Measurements from ENCODE around the gene SH3TC1.

Gene SH3TC1

DNA sequence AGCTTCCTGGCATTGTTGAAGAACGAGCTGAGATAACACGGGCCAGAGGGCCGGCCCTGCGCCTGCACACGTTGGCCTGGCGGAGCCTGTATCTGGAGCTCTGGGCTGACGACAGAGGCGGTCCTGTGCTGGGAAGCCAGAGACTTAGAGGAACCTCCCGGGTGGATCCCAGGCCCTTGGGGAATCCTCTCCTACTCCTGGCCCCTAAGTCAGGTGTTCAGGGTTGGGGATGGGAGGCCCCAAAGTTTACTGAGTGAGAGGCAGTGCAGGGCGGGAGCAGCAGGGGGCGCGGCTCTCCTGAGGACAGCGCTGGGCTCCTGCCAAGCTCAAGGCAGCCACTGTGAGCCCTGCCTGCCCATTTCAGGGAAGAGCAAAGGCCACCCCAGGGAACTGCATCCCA, 68.0 kb downstream of the SH3TC1 start:
- no peak for DNase-seq

GRCh38 chr4:8268211-8268610, 69.1 kb downstream of the SH3TC1 start:
- no peak for DNase-seq

GRCh38 chr4:8268901-8269534, 69.9 kb downstream of the SH3TC1 start:
- no peak for DNase-seq

GRCh38 chr4:8269535-8270417, 70.7 kb downstream of the SH3TC1 start, which contains the start of gene HTRA3:
Gene HTRA3, plus strand, starts transcription at chr4:8269754. Its CDS starts 215 bp downstream, at chr4:8269969.
- DNase-seq: no peak

DNA sequence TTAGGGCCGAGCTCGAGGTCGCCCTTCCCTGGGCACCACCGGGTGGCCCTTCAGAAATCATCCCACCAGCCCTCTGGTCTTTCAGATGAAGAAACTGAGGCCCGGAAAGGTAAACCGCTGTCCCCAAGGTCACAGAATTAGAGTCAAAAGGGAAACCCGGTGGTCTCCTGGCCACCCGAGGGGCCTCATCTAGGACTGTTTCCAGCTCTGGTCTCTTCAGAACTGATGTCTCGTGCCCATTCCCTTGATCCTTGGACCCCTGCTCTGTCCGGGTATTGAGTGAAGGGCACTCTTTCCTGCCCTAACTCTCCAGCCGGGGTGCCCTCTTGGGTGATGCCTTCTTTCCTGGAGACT, 71.3 kb downstream of the SH3TC1 start:
- DNase-seq: no peak

DNA sequence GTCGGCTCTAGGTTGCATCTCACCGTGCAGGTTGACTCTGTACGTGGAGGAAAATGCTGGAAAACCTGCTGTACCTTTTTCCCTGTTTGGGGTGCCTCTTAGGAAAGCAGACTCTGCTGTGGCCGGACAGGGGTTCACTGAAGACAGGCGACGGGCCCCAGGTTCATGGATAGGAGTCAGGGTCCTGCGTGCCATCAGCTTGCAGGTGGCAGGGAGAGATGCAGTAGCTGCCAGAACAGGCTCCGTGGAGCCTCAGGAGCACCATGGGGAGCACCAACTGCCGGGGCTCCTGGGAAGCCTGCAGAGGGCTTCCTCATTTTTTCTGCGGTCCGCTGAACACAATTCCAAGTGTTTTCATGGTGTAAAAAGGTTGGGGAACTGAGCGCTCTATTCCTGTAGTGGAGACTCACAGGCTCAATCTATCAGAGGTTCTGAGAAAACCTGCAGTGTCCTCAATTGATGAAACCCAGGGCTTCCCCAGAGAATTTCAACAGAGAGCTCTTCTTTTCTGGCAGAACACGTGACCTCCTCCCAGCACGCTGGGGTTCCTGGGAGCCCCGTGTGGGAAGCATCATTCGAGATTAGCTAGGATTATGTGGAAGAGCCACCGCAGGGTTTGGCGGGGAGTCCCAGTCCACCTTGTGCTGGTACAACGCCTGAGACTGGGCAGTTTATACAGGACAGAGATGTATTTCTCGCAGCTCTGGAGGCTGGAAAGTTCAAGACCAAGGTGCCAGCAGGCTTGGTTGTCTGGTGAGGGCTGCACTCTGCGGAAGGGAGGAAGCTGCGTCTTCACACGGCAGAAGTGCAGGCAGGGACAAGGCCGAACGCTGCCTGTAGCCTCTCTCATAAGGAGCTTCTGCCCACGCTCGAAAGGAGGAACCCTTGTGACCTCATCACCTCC, 72.1 kb downstream of the SH3TC1 start:
- no peak for DNase-seq

DNA sequence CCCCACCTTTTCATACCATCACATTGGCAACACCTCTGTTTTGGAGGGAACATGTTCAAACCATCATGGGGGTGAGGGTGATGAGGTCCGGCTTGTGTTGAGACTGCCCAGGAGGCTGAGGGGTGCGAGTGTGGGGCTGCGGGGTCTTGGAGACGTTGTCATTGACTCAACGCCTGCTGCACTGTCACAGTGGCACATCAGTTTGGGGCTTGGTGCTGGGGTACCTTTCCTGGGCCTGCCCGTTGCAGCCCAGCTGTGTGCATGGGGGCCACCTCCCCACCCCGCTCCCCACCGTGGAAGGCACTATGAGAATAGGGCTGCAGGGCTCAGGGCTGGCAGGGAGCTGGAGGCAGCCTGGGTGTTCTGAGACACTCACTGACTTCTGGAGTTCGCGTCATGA, 72.7 kb downstream of the SH3TC1 start:
- DNase-seq: no peak

DNA sequence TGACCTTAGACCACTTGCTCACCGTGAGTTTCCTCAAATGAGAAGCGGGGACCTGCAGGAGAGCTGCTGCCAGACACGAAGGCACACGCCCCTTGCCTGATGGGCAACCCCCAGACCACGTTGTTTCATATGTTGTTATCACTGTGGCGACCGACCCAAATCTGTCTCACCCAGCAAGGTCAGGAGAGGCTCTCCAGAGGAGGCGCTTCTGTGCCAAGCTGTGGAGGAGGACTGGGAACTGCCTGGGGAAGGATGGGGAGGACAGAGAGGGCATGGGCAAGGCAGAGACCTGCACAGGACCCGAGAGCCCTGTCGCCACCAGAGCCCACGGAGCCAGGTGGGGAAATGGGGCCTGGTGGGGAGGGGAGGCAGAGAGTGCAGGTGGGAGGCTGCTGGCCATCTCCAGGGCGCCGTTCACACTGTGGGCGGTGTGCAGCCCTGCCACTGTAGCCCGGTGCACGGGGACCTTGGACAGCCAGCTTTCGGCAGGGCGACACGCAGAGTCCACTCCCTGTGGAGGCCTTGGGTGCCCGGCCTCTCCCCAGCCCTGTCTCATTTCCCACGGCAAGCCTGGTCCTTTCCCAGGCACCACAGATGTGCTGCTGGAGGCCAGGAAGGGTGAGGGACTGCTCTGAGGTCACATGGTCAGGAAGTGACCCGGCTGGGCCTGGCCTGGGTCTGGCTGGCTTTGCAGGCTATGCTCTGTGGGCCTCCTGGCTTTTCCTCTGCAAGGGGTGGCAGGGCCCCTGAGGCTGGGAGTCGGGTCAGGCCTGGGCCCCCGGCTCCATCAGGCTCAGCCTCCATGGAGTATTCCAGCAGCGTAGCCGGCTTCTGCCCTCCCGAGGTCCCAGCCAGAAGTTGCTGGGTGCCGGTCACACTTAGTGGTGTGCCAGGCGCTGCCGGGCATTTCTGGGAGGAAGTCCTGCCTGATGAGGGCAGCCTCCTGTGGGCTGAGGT, 73.7 kb downstream of the SH3TC1 start:
- DNase-seq: no peak

- no peak for DNase-seq
Measured at GRCh38 chr4:8273450-8273849, 74.4 kb downstream of the SH3TC1 start.

DNA sequence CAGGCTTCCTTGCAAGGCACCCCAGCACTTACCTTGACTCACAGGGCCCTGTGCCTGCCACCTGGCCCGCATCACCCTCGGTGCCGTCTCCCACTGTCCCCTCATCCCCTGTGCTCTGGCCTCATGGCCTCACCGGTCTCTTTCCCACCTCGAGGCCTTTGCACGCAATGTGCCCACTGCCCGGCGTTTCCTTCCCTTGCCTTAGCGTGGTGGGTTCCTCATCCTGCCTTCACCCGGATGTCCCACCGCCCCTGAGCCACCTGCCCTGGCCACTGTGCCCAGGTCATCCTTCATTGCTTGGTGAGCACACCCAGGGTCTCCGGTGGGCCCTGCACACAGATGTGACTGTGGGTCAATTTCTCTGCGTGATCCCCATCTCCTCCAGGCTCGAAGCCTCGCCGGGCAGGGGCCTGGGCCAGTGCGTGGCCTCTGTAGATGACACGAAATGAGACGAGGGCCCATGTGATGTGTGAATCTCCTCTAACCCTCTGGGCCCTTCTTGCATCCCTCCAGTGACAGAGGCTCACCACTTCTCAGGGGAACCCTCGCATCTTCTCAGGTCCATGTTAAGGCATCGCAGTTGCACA, 75.1 kb downstream of the SH3TC1 start:
- no peak for DNase-seq

GRCh38 chr4:8274765-8275547, 75.9 kb downstream of the SH3TC1 start:
- DNase-seq: peak; percentile 80

DNA sequence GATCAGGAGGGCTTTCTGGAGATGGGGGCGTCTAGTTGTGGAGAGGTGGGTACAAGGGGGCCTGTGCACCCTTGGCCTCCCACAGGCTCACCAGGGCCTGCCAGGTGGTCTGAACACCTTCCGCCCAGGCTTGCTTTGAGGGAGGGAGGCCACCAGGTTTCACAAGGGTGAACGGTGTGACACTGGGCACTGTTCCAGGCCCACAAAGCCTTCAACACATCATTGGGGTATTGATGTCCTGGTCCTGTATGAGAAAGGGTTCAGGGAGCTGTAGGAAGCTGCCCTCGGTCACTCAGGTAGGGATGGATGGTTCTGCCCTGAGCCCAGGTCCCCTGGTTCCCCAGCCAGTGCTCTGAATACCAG, 76.4 kb downstream of the SH3TC1 start:
- no peak for DNase-seq

DNA sequence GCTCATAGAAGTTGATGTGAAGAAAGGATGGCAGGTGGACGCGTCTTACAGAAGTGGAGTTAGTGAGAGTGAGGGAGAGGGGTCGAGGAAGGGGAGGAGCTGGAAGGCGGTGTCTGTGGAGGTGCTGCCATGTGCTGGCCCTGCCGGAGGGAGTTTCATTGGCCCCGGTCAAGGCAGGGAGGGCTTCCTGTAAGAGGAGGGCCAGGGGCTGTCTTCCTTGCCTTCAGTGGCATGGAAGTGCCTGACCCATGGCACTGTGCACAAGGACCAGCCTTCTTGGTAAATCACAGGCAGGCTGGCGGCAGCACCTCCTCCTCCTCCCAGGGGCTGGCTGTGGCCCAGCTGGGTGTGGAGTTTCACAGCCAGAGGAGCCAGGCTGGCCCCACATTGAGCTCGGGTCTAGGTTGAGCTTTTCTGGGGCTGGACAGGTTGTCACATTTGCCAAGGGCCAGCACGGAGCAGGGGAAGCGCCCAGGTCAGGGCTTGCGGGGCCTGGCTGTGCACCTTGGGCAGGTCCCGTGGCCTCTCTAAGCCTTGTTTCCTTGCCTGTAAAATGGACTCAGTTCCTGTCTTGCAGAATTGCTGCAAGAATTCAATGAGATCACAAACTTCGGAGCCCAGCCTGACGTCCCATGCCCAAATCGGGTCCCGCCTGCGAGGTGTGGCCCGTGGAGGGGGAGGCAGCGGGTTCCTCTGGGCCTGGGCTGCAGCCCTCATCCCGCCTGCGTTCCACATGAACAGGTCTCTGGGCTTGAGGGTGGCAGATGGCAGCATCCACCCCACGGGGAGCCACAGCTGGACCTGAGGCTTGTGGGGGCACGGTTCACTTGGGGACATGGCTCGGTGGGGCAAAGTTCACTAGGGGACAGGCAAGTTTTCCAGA, 77.5 kb downstream of the SH3TC1 start:
- no peak for DNase-seq

- no peak for DNase-seq
Measured at GRCh38 chr4:8277356-8278008, 78.4 kb downstream of the SH3TC1 start.

DNA sequence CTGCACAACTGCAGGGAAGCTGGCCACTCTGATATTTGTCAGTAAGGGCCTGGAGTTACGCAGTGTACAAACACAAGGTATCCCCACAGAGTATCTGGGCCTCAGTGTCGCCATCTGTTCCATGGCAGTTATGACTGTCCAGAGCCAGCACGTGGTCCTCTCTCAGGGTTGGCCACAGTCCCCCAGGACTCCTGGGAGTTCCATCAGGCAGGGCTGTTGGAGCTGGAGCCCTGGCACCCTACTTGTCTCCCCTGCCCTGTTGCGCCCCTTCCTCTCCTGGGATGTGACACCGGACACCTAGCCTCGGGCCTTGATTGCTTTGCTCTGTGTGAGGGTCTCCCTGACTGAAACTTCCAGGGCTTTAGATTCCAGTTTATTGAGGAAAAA, 78.9 kb downstream of the SH3TC1 start:
- no peak for DNase-seq

DNA sequence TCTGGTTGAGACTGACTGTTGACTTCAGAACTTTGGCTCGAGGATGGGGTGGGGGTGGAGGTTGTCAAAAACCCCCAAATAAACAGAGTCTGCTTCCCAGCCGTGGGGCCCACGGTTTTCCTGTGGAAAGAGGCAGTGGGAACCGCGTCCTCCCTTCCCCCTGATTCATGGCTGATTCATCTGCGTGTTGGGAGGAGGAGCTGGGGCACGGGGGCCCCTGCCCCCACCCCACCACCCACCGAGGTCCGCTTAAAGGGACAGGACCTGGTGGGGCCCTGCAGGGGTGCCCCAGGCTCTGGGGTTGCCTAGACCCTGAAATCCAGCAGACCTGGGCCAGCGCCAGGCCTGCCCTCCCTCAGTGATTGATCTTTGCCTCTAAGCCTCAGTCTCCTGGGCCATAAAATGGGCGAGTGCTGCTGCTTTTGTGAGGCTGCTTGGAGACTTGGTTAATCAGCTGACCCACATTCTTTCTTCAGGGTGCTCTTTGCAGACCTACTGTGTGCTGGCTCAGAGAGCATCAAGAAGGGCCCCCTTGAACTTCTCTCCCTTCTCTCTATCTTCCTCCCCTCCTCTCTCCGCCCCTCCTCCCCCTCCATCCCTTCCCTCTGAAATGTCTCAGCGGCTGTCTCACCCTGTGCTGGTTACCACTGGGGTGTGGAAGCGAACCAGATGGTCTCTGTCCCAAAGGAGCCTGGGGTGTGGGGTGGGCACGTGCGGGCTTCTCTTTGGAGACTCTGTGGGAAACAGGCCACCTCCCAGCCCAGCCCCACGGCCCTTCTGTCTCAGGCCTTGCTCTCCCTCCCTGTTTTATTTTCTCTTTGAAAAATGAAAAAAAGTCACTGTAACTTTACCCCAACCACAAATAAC, 79.6 kb downstream of the SH3TC1 start:
- DNase-seq: no peak

- no peak for DNase-seq
Measured at GRCh38 chr4:8279321-8280157, 80.4 kb downstream of the SH3TC1 start.
